HG03442 (cell line): ENCODE data around the gene MRPS17.
"Not testable (repeated sequence)": the region's sequence is repeated elsewhere in the genome, so short reads cannot be mapped to it uniquely, and the experiment has no call there.

Experiments
- ATAC-seq: cut with Tn5 transposase; IDR thresholded peaks from one replicate; pipeline ENCODE4 v1.9.1; 2021; ENCODE audit warnings: mild to moderate bottlenecking, moderate library complexity; ENCODE audit not compliant: unreplicated experiment

The MRPS17 gene

GRCh38 chr7:55951637-55952351 lies at the start of gene MRPS17:
Gene MRPS17 (plus strand): TSS chr7:55951877. CDS start chr7:55953196, 1,319 bp downstream.
- peak; percentile 100 for ATAC-seq

GRCh38 chr7:55903985-55904759 lies 47.5 kb upstream of the MRPS17 start:
- peak; percentile 96 for ATAC-seq

- ATAC-seq = no peak
These were observed 38.9 kb upstream of the MRPS17 start for GRCh38 chr7:55912748-55913158.

GRCh38 chr7:55917771-55918170 lies 33.9 kb upstream of the MRPS17 start:
- ATAC-seq = no peak

GRCh38 chr7:55928006-55928767 lies 23.5 kb upstream of the MRPS17 start:
- no peak for ATAC-seq

GRCh38 chr7:55931421-55932151 lies 20.1 kb upstream of the MRPS17 start:
- no peak for ATAC-seq

- ATAC-seq = no peak
These were observed 12.1 kb upstream of the MRPS17 start for GRCh38 chr7:55939514-55940123.

GRCh38 chr7:55946545-55946944 lies 5.1 kb upstream of the MRPS17 start:
- no peak for ATAC-seq

GRCh38 chr7:55952352-55952671 lies 635 bp downstream of the MRPS17 start:
- ATAC-seq = not testable (repeated sequence)

- ATAC-seq = no peak
These were observed 2.2 kb downstream of the MRPS17 start for GRCh38 chr7:55953707-55954475.

GRCh38 chr7:55957190-55957589 lies 5.5 kb downstream of the MRPS17 start:
- ATAC-seq = no peak

GRCh38 chr7:55962014-55962413 lies 10.3 kb downstream of the MRPS17 start:
- no peak for ATAC-seq

- no peak for ATAC-seq
These were observed 12.0 kb downstream of the MRPS17 start for GRCh38 chr7:55963584-55964168.

- ATAC-seq = peak; percentile 77
These were observed 12.8 kb downstream of the MRPS17 start, which contains the start of gene NIPSNAP2 for GRCh38 chr7:55964261-55965099. Gene NIPSNAP2 (plus strand): TSS chr7:55964585. CDS start chr7:55964610, 25 bp downstream.

- no peak for ATAC-seq
These were observed 13.4 kb downstream of the MRPS17 start for GRCh38 chr7:55965100-55965470.

- ATAC-seq = no peak
These were observed 14.2 kb downstream of the MRPS17 start for GRCh38 chr7:55965805-55966421.

- no peak for ATAC-seq
These were observed 15.2 kb downstream of the MRPS17 start for GRCh38 chr7:55966851-55967250.

GRCh38 chr7:55969391-55969790 lies 17.7 kb downstream of the MRPS17 start:
- ATAC-seq = no peak
